ENCODE results near the gene ERICH4. TPM values are rescaled to one million over a fixed set of nuclear protein-coding genes. Genes with fewer than 3 reads are reported as not detected.
"Not testable (repeated sequence)": the region's sequence is repeated elsewhere in the genome, so short reads cannot be mapped to it uniquely, and the experiment has no call there.

ERICH4 gene
- total RNA-seq, 1 donor from 2014 or later = not detected

DNA sequence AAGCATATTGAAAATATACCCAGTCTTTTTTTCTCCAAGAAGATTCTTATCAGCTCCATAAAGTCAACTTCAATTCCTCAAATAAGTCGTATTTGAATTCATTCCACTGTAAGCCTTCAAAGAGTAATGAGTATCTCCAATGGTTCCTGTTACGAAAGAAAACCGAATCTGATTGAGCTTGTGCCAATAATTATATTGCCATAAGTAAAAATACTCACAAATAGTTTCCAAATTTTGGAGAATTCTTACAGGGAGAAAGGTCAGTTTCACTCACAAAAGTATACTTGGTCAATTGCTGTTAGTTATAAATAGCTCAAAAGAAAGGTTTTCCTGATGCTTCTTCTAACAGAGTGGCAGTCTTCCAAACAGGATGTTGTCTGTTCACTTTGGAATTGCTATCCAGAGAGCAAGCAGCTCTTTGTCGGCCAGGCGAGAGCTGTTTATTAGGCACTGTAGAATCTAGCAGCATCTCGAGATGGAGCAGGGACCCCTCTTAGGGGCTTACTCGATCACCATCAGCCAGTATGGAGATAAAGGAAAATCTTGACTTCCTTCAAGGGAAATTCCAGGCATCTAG, 13.5 kb downstream of the ERICH4 start:
- no peak overlapping the region for H3K4me3 ChIP-seq (ENCODE audit: low read depth, low read length)
- TF ChIP-seq, protein P1, sequence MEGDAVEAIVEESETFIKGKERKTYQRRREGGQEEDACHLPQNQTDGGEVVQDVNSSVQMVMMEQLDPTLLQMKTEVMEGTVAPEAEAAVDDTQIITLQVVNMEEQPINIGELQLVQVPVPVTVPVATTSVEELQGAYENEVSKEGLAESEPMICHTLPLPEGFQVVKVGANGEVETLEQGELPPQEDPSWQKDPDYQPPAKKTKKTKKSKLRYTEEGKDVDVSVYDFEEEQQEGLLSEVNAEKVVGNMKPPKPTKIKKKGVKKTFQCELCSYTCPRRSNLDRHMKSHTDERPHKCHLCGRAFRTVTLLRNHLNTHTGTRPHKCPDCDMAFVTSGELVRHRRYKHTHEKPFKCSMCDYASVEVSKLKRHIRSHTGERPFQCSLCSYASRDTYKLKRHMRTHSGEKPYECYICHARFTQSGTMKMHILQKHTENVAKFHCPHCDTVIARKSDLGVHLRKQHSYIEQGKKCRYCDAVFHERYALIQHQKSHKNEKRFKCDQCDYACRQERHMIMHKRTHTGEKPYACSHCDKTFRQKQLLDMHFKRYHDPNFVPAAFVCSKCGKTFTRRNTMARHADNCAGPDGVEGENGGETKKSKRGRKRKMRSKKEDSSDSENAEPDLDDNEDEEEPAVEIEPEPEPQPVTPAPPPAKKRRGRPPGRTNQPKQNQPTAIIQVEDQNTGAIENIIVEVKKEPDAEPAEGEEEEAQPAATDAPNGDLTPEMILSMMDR (conservative IDR thresholded peaks at IDR 0.05; ENCODE audit: low read depth, low read length) = no peak
- no peak for DNase-seq (ENCODE audit: low read depth)

DNA sequence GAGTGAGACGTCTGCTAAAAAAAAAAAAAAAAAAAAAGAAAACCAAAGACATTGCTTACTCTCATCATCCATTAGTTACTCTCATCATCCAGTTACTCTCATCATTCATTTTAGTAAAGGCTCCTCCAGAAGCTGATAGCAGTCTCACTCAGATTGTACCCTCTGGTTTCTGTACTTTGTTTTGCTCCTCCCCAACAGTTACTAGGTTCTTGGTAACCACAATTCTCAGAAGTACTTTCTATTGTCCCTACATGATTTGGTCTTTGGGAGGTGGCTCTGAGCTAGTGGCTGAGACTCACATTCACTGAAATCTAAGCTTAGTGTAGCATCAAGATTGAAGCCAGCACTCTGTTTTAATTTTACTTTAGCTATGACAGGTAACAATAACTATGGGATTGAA, 14.3 kb downstream of the ERICH4 start:
- no peak overlapping the region for H3K4me3 ChIP-seq (ENCODE audit: low read depth, low read length)
- TF ChIP-seq, protein P1 (conservative IDR thresholded peaks at IDR 0.05; ENCODE audit: low read depth, low read length) = no peak
- no peak for DNase-seq (ENCODE audit: low read depth)

DNA sequence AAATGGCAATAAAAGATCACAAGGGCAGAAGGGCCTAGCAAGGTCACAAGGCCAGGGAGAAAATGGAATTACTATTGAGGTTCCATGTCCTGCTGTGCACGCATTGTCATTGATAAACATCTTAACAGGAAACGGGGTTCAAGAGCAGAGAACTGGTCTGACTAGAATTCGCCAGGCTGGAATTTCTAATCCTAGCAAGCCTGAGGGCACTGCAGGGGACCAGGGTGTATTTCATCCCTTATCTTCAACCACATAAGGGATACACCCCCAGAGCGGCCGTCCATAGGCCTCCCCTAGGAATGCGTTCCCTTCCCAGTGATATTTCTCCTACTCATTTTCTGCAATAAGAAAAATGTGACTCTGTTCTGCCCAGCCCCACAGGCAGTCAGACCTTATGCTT, 19.5 kb downstream of the ERICH4 start:
- TF ChIP-seq, protein P1 (conservative IDR thresholded peaks at IDR 0.05; ENCODE audit: low read depth, low read length) = no peak
- no peak for DNase-seq (ENCODE audit: low read depth)
- H3K4me3 ChIP-seq (ENCODE audit: low read depth, low read length) = no peak overlapping the region

DNA sequence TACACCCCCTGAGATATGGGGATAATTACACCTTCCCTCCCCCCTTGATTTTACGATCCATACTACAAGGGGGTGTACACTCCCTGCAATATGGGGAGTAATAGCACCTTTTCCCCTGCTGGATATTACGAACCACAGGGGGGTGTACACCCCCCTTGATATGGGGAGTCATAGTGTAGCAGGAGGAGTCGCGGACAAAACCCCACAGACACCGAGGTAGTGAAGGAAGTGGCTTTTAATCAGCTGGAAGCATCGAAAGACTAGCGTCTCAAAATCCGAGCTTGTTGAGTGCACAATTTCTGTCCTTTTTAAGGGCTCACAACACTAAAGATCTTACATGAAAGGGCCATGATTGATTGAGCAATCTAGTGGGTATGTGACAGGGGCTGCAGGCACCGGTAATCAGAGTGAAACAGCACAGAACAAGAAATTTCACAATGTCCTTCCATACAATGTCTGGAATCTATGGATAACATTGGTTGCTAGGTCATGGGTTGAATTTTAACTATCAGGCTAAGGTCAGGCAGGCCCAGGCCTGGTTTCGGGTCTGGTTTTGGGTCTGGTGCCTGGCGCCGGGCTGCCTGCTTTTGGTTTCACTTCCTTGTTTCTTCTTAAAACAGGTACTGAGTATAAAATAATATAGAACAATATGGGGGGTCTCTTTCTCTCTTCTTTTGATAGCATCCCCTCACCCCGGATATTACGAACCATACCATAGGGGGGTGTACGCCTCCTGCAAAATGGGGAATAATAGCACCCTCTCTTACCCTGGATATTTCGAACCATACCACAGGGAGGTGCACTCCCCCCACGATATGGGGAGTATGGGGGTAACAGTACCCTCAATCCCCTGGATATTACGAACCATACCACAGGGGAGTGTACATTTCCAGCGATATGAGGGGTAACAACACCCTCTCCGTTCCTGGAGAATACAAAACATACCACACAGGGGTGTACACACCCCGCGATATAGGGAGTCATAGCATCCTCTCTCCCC, 20.6 kb downstream of the ERICH4 start:
- DNase-seq (ENCODE audit: low read depth); H3K4me3 ChIP-seq (ENCODE audit: low read depth, low read length): not testable (repeated sequence)
- TF ChIP-seq, protein P1 (conservative IDR thresholded peaks at IDR 0.05; ENCODE audit: low read depth, low read length) = peak; percentile 8

DNA sequence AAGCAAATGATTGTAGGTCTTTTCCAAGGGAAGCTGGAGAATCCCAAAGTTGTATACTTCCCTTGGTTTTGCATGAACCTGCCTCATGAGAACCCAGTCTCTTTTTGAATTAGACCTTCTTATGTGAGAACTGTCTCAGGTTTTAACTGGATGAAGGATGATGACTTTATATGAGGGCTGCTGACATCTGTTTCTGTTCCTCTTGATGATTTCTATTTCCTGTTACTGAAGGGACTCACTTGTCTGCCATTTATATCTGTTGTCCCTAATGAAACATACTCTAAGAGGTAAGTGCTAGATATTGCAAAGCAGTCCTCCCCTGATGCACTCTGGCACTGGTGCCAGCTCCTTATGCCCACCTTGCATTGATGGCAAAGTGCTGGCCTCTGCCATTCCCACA, 33.6 kb downstream of the ERICH4 start:
- H3K4me3 ChIP-seq (ENCODE audit: low read depth, low read length) = no peak overlapping the region
- TF ChIP-seq, protein P1 (conservative IDR thresholded peaks at IDR 0.05; ENCODE audit: low read depth, low read length) = no peak

DNA sequence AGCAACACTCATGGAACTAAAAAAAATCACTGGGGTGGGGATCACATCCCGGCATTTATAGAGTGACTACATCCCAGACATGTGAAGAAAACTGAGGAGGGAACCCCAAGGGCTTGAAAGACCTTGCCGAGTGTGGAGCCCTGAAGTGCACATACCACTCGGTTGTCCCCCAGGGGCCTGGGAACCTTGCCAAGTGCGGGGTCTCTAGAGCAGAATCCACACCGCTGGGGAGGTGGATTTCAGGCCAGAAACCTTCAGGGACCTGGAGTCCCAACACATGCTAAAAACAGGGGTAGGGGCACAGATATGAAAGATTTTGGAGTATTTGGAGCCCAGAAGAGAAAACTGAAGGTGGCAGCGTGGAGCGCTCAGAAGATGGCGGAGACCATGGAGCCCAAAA, 35.2 kb downstream of the ERICH4 start:
- no peak overlapping the region for H3K4me3 ChIP-seq (ENCODE audit: low read depth, low read length)
- DNase-seq (ENCODE audit: low read depth) = no peak
- TF ChIP-seq, protein P1 (conservative IDR thresholded peaks at IDR 0.05; ENCODE audit: low read depth, low read length) = no peak

More for the DNA sequence above, 33.6 kb downstream of the ERICH4 start:
- no peak for DNase-seq (ENCODE audit: low read depth)

Data from epithelial cell of proximal tubule (primary cell).